GM19467 (cell line): Measurements from ENCODE around the gene CENPV.
"Not testable (repeated sequence)": the region's sequence is repeated elsewhere in the genome, so short reads cannot be mapped to it uniquely, and the experiment has no call there.

Source experiments
- ATAC-seq: cut with Tn5 transposase; IDR thresholded peaks from one replicate; pipeline ENCODE4 v1.9.1; 2021; ENCODE audit warnings: mild to moderate bottlenecking, moderate library complexity; ENCODE audit not compliant: unreplicated experiment

The CENPV gene

DNA sequence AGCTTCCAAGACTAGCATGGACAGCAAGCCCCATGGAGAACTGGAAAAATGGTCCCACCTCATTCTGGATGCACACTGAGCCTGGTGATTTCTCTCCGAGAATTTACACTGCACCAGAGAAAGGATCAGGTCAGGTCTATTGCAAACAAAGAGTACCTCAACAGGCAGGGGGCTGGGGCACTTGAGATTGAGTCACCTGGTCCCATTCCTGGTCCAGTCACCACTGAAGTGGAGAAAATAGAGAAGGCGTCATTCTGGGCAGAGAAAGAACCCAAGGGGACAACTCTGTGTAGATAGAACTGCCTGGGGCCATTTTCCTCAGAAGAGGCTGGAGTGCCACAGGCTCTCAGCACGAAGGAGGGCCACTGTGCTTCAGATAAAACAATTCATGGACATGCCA, 38.4 kb downstream of the CENPV start:
- ATAC-seq = no peak

DNA sequence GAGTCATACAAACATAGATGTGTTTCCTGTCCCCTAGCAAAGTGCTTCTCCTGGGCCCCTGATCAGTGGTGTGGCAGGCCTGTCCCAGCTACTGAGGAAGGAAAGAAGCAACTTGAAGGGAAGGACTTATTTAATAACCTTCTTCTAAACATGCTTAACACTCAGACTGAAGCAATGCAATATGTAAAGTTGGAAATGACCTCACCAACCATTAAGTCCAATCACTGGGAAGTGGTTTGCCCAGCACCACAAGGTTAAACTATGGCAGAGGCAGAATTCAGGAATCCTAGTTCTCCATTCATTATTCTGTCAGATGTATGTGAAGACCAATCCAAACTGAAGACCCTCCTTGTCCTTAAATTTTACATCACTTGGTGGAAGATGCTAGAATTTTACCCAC, 39.1 kb downstream of the CENPV start:
- ATAC-seq = no peak

- ATAC-seq = no peak
Observed at GRCh38 chr17:16313139-16314090, 39.9 kb downstream of the CENPV start.

DNA sequence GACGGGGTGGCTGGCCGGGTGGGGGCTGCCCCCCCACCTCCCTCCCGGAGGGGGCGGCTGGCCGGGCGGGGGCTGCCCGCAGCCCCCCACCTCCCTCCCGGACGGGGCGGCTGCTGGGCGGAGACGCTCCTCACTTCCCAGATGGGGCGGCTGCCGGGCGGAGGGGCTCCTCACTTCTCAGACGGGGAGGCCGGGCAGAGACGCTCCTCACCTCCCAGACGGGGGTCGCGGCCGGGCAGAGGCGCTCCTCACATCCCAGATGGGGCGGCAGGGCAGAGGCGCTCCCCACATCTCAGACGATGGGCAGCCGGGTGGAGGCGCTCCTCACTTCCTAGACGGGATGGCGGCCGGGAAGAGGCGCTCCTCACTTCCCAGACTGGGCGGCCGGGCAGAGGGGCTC, 41.2 kb downstream of the CENPV start:
- ATAC-seq = not testable (repeated sequence)

GRCh38 chr17:16306211-16306610, 47.1 kb downstream of the CENPV start:
- ATAC-seq = no peak

- no peak for ATAC-seq
Observed at GRCh38 chr17:16304830-16305229, 48.4 kb downstream of the CENPV start.

DNA sequence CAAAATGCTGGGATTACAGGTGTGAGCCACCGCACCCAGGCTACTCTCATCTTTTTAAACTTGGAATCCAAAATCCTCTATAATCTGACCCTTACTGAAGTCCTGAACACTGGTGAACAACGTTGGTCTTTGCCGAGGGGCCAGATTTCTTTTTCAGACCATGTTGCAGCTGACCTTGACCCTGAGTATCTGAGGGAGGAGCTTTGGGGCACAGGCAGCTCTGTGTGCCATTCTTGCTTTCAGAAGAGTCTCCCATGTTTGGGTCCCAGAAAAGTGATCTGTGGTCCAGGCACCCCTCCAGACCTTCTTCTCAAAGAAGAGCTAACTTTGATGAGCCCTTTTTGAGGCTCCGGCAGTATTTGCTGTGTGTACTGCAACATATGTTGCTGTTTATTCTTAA, 50.4 kb downstream of the CENPV start:
- no peak for ATAC-seq

GRCh38 chr17:16301963-16302855, 51.1 kb downstream of the CENPV start:
- no peak for ATAC-seq

DNA sequence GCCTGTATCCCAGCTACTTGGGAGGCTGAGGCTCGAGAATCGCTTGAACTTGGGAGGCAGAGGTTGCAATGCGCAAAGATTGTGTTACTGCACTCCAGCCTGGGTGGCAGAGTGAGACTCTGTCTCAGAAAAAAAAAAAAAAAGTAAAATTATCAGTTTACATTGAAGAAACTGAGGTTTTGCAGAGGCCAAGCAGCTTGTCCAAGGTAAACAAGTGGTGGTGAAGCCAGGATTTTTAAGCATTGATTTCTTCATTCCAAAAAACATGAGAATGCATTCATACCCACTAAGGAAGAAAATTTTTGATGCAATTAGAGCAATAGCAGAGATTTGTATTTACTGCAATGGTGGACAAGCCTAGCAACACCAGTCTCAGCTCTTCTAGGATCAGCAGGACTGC, 52.7 kb downstream of the CENPV start:
- ATAC-seq = no peak

GRCh38 chr17:16298140-16298662, 55.1 kb downstream of the CENPV start:
- no peak for ATAC-seq

DNA sequence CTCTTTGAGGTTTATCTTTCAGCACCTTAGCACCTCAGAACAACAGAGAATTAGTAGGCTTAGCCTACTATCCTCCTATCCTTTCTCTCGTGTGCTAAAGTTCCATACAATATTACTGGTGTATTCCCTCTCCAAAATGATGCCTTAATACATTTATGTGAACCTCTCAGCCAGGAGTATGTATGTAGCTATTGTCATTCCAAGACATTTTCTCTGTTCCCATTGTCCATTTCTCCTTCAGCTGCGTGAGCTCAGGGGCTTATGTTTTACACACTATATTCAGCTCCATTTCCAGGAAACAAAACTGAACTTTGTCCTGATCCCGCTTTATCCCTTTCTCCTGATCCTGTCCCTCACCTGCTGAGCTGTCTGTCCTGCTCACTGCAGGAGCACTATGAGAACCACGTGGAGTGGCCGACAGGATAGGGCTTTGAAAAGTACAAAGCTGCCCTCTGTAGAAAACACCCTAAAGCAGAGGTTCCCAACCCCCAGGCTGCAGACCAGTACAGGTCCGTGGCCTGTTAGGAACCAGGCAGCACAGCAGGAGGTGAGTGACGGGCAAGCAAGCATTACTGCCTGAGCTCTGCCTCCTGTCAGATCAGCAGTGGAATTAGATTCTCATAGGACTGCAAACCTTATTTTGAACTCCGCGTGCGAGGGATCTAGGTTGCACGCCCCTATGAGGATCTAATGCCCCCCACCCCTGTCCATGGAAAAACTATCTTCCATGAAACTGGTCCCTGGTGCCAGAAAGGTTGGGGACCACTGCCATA, 55.7 kb downstream of the CENPV start:
- no peak for ATAC-seq

DNA sequence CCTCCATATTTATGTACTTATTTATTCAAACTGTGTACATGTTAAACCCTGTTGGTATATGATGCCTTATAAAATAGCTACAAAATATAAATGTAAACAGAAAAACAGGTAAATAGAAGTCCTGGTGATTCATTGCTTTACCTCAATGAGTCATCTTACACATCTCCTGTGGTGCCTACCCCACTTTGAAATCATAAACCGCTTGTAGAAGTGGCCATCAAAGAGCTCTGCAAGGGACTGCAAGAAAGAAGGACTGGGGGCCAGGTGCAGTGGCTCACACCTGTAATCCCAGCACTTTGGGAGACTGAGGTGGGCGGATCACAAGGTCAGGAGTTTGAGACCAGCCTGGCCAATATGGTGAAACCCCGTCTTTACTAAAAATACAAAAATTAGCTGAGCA, 57.2 kb downstream of the CENPV start:
- not testable (repeated sequence) for ATAC-seq

DNA sequence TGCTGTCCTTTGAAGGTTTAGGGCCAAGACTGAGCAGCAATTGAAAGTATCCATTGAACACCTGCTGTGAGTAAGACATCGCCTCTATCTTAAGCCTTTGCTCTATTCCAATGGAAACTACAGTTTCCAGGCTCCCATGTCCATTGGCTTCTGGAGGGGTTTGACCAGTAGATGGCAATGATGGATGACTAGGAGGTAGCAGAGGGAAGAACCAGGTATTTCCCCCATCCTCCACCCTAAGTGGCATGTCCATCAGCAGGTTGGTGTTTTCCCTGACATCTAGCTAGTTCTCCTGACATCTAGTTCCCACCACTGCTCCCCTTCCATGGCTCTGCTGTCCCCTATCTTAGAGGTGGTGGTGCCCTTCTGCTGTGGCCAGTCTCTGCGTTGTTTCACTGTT, 58.7 kb downstream of the CENPV start:
- no peak for ATAC-seq

GRCh38 chr17:16293931-16294330, 59.3 kb downstream of the CENPV start:
- ATAC-seq = no peak
